ENCODE results near the gene HNRNPR. TPM values are rescaled to one million over a fixed set of nuclear protein-coding genes. Genes with fewer than 3 reads are reported as not detected.
"Not testable (repeated sequence)": the region's sequence is repeated elsewhere in the genome, so short reads cannot be mapped to it uniquely, and the experiment has no call there.

The HNRNPR gene
- total and polyA plus RNA-seq, 2 donors (not counting 3 experiments of a cell fraction or from before 2014, with no cell fraction given) = 111 to 171 TPM

- Histone ChIP-seq H3K9me3 (replicated peaks; ENCODE audit: control insufficient read depth, insufficient read depth, low read length) (no peaks in the 10 kb centered on the region), H3K27ac (ENCODE audit: insufficient read depth, low read depth, low read length) (peak overlapping the region; percentile 42), H3K4me2 (ENCODE audit: insufficient read depth, low read length) (no peak overlapping the region), H2AFZ (ENCODE audit: low read depth, low read length) (no peak overlapping the region), H4K20me1 (replicated peaks; ENCODE audit: control insufficient read depth, extremely low read depth, insufficient read depth, low read length) (no peaks in the 10 kb centered on the region), H3K4me1 (ENCODE audit: control insufficient read depth, extremely low read depth, insufficient read depth, low read length) (peaks cover 10% of the 10 kb centered on the region), H3K79me2 (ENCODE audit: control insufficient read depth, insufficient read depth, low read length) (no peaks in the 10 kb centered on the region), H3K9ac (replicated peaks; ENCODE audit: extremely low read depth, insufficient read depth, low read length) (no peak overlapping the region), H3K4me3 (replicated peaks in 1 of 3; ENCODE audit: insufficient read depth in 1 of 3, low read depth in 1 of 3, low read length in 3 of 3) (no peak overlapping the region), H3K36me3 (ENCODE audit: control insufficient read depth in 2 of 2, extremely low read depth in 1 of 2, insufficient read depth in 2 of 2, low read length in 2 of 2) (no peaks in the 10 kb centered on the region), H3K9me1 (replicated peaks; ENCODE audit: control insufficient read depth, extremely low read depth, insufficient read depth, low read length) (no peaks in the 10 kb centered on the region), H3K27me3 (ENCODE audit: control insufficient read depth in 2 of 2, insufficient read depth in 2 of 2, low read length in 2 of 2) (no peaks in the 10 kb centered on the region)
- BruUV-seq (replicated peaks) = TSS peak; percentile 78
- peak; percentile 67 for DNase-seq (ENCODE audit: low read depth, low spot score)
- TF ChIP-seq POLR2A (IDR thresholded peaks at IDR 0.05; ENCODE audit: low read depth, low read length) = no peak
- no peak for TF ChIP-seq POLR2AphosphoS5 (IDR thresholded peaks at IDR 0.05; ENCODE audit: insufficient read depth, low read depth, low read length)
- TF ChIP-seq MYC (IDR thresholded peaks at IDR 0.05; ENCODE audit: low read depth, low read length) = no peak
- no peak for TF ChIP-seq CTCF (IDR thresholded peaks at IDR 0.05; ENCODE audit: extremely low read depth in 1 of 2, insufficient read depth in 1 of 2, low read depth in 1 of 2, low read length in 2 of 2)
- TF ChIP-seq FOS (IDR thresholded peaks at IDR 0.05; ENCODE audit: borderline replicate concordance, insufficient read depth, low read length) = peak; percentile 80
- TF ChIP-seq EZH2 (IDR thresholded peaks at IDR 0.05; ENCODE audit: borderline replicate concordance, low read depth, low read length, severe bottlenecking) = no peak
- no peak for TF ChIP-seq GATA2 (IDR thresholded peaks at IDR 0.05; ENCODE audit: insufficient read depth, insufficient read length, low read depth, low read length)
- TF ChIP-seq JUN (IDR thresholded peaks at IDR 0.05; ENCODE audit: borderline replicate concordance, insufficient read depth, insufficient read length, low read depth) = peak; percentile 53
- TF ChIP-seq MAX (IDR thresholded peaks at IDR 0.05; ENCODE audit: insufficient read depth, insufficient read length) = no peak
- POLR2A ChIA-PET = interaction anchor here (1.1 kb wide), 1 partner anchor 9 kb away, joined by 5 read pairs; no protein-coding TSS in a partner anchor
- CTCF ChIA-PET = interaction anchor here (0.8 to 2.4 kb wide), 2 partner anchors 17 to 26 kb away, joined by 4 to 10 read pairs; no protein-coding TSS in a partner anchor
- intact Hi-C loops (cut with micrococcal nuclease) = no loop called here
- peak; percentile 81 for FAIRE-seq
- dilution Hi-C loops (cut with MboI; ENCODE audit: extremely low pct_ligation_motif_present, low sequenced_read_pairs) = no loop called here
These were observed 33.1 kb upstream of the HNRNPR start for GRCh38 chr1:23376890-23377811.

GRCh38 chr1:23374079-23374735 lies 30.1 kb upstream of the HNRNPR start:
- intact Hi-C loops (cut with micrococcal nuclease) = not testable (repeated sequence)

More at GRCh38 chr1:23374079-23374735, 30.1 kb upstream of the HNRNPR start:
- DNase-seq (ENCODE audit: low read depth, low spot score); BruUV-seq (replicated peaks); FAIRE-seq; H3K9ac ChIP-seq (replicated peaks; ENCODE audit: extremely low read depth, insufficient read depth, low read length); H3K27ac ChIP-seq (ENCODE audit: insufficient read depth, low read depth, low read length); H3K4me3 ChIP-seq (replicated peaks in 1 of 3; ENCODE audit: insufficient read depth in 1 of 3, low read depth in 1 of 3, low read length in 3 of 3); H2AFZ ChIP-seq (ENCODE audit: low read depth, low read length); H3K9me3 ChIP-seq (replicated peaks; ENCODE audit: control insufficient read depth, insufficient read depth, low read length); H3K27me3 ChIP-seq (ENCODE audit: control insufficient read depth in 2 of 2, insufficient read depth in 2 of 2, low read length in 2 of 2); dilution Hi-C loops (cut with MboI; ENCODE audit: extremely low pct_ligation_motif_present, low sequenced_read_pairs); H3K9me1 ChIP-seq (replicated peaks; ENCODE audit: control insufficient read depth, extremely low read depth, insufficient read depth, low read length); H3K79me2 ChIP-seq (ENCODE audit: control insufficient read depth, insufficient read depth, low read length); H4K20me1 ChIP-seq (replicated peaks; ENCODE audit: control insufficient read depth, extremely low read depth, insufficient read depth, low read length); H3K36me3 ChIP-seq (ENCODE audit: control insufficient read depth in 2 of 2, extremely low read depth in 1 of 2, insufficient read depth in 2 of 2, low read length in 2 of 2); H3K4me2 ChIP-seq (ENCODE audit: insufficient read depth, low read length): not testable (repeated sequence)
- peaks cover 31% of the 10 kb centered on the region for H3K4me1 ChIP-seq (ENCODE audit: control insufficient read depth, extremely low read depth, insufficient read depth, low read length)
- POLR2A ChIA-PET = interaction anchor here (0.8 kb wide), 1 partner anchor 30 kb away, joined by 3 read pairs; no protein-coding TSS in a partner anchor
- CTCF ChIA-PET = interaction anchor here (1.5 to 1.6 kb wide), 2 partner anchors 14 to 29 kb away, joined by 3 to 4 read pairs; no protein-coding TSS in a partner anchor

Measured in endothelial cell of umbilical vein (primary cell).